Measurements from ENCODE around the gene COX17. TPM values are rescaled to one million over a fixed set of nuclear protein-coding genes. Genes with fewer than 3 reads are reported as not detected.

COX17 gene
- total RNA-seq, 4 donors from 2014 or later: 31.9 to 84.8 (median 62.7) TPM

DNA sequence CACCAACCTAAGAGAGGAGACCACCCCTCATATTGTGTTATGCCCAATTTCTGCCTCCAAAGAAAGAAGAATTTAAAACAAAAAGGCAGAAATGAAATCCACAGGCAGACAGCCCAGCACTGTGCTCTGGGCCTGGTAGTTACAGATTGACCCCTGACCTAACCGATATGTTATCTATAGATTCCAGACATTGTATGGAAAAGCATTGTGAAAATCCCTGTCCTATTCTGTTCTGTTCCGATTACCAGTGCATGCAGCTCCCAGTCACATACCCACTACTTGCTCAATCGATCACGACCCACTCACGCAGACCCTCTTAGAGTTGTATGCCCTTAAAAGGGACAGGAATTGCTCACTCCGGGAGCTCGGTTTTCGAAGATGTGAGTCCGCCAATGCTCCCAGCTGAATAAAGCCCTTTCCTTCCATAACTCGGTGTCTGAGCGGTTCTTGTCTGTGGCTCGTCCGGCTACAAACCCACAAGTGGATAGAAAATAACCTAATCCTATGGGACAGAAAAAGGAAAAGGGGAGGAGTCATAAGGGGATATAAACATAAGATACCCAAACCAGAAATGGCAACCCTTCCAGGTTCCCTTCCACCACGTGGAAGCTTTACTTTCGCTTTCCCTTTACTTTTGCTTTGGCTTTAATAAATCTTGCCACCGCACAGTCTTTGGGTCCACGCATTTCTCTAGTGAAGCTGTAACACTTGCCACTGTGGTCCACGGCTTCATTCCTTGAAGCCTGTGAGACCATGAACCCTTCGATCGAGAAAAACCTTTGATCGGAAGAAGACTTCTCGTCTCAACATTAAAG, 23.9 kb upstream of the COX17 start:
- WGBS, 2 donors (ENCODE audit: low coverage in 1 of 2): 87 to 98% methylated on average over 6 to 22 of the region's 22 CpGs
- H3K27me3 ChIP-seq: no peaks in the 10 kb centered on the region
- H3K4me1 ChIP-seq: peaks cover 0 to 21% (median 0%) of the 10 kb centered on the region in 3 donors
- no peak for ATAC-seq
- TF ChIP-seq POLR2AphosphoS5 (IDR thresholded peaks at IDR 0.05) (no peak), POLR2A (IDR thresholded peaks at IDR 0.05) (no peak), EP300 (IDR thresholded peaks at IDR 0.05) (no peak)
- TF ChIP-seq, protein P1, sequence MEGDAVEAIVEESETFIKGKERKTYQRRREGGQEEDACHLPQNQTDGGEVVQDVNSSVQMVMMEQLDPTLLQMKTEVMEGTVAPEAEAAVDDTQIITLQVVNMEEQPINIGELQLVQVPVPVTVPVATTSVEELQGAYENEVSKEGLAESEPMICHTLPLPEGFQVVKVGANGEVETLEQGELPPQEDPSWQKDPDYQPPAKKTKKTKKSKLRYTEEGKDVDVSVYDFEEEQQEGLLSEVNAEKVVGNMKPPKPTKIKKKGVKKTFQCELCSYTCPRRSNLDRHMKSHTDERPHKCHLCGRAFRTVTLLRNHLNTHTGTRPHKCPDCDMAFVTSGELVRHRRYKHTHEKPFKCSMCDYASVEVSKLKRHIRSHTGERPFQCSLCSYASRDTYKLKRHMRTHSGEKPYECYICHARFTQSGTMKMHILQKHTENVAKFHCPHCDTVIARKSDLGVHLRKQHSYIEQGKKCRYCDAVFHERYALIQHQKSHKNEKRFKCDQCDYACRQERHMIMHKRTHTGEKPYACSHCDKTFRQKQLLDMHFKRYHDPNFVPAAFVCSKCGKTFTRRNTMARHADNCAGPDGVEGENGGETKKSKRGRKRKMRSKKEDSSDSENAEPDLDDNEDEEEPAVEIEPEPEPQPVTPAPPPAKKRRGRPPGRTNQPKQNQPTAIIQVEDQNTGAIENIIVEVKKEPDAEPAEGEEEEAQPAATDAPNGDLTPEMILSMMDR (IDR thresholded peaks at IDR 0.05): no peak
- H3K36me3 ChIP-seq: no peaks in the 10 kb centered on the region
- no peaks in the 10 kb centered on the region for H3K9me3 ChIP-seq
- H3K4me3 ChIP-seq: no peak overlapping the region
- H3K27ac ChIP-seq: no peak overlapping the region

- H3K4me3 ChIP-seq: no peak overlapping the region
- H3K27me3 ChIP-seq: no peaks in the 10 kb centered on the region
- no peak for ATAC-seq
- H3K36me3 ChIP-seq: no peaks in the 10 kb centered on the region
- no peak for TF ChIP-seq POLR2AphosphoS5 (IDR thresholded peaks at IDR 0.05)
- no peak for TF ChIP-seq POLR2A (IDR thresholded peaks at IDR 0.05)
- TF ChIP-seq, protein P1 (IDR thresholded peaks at IDR 0.05): no peak
- no peak for TF ChIP-seq EP300 (IDR thresholded peaks at IDR 0.05)
- WGBS, 2 donors (ENCODE audit: low coverage in 1 of 2): 64 to 90% methylated on average over 4 of the region's 4 CpGs
- peaks cover 0 to 21% (median 0%) of the 10 kb centered on the region in 3 donors for H3K4me1 ChIP-seq
- no peak overlapping the region for H3K27ac ChIP-seq
- H3K9me3 ChIP-seq: no peaks in the 10 kb centered on the region
These were observed 23.2 kb upstream of the COX17 start for GRCh38 chr3:119700269-119700919.

- H3K27me3 ChIP-seq: no peaks in the 10 kb centered on the region
- WGBS, 2 donors (ENCODE audit: low coverage in 1 of 2): 82 to 86% methylated on average over 4 to 5 of the region's 5 CpGs
- peaks cover 0 to 6% (median 0%) of the 10 kb centered on the region in 3 donors for H3K4me1 ChIP-seq
- TF ChIP-seq, protein P1 (IDR thresholded peaks at IDR 0.05): no peak
- no peak for TF ChIP-seq POLR2A (IDR thresholded peaks at IDR 0.05)
- no peak for TF ChIP-seq POLR2AphosphoS5 (IDR thresholded peaks at IDR 0.05)
- TF ChIP-seq EP300 (IDR thresholded peaks at IDR 0.05): no peak
- H3K9me3 ChIP-seq: no peaks in the 10 kb centered on the region
- no peaks in the 10 kb centered on the region for H3K36me3 ChIP-seq
- H3K27ac ChIP-seq: no peak overlapping the region
- ATAC-seq: no peak
- H3K4me3 ChIP-seq: no peak overlapping the region
These were observed 20.2 kb upstream of the COX17 start for GRCh38 chr3:119697394-119697793.

- H3K9me3 ChIP-seq: no peaks in the 10 kb centered on the region
- WGBS, 2 donors (ENCODE audit: low coverage in 1 of 2): 79 to 96% methylated on average over 2 of the region's 2 CpGs
- H3K36me3 ChIP-seq: no peaks in the 10 kb centered on the region
- TF ChIP-seq, protein P1 (IDR thresholded peaks at IDR 0.05): no peak
- TF ChIP-seq POLR2AphosphoS5 (IDR thresholded peaks at IDR 0.05) (no peak), POLR2A (IDR thresholded peaks at IDR 0.05) (no peak), EP300 (IDR thresholded peaks at IDR 0.05) (no peak)
- no peaks in the 10 kb centered on the region for H3K27me3 ChIP-seq
- H3K4me1 ChIP-seq: no peaks in the 10 kb centered on the region
- H3K4me3 ChIP-seq: no peak overlapping the region
- no peak overlapping the region for H3K27ac ChIP-seq
- ATAC-seq: no peak
These were observed 18.3 kb upstream of the COX17 start for GRCh38 chr3:119695480-119695879.

Measured in gastroesophageal sphincter (tissue), 4 donors.